GM10248 (cell line): ENCODE results near the gene IL24.
"Not testable (repeated sequence)": the region's sequence is repeated elsewhere in the genome, so short reads cannot be mapped to it uniquely, and the experiment has no call there.

Experiments
- CTCF ChIA-PET: fragments of 300-600 bp; sonication (Branson Sonifier 250); formaldehyde crosslinking; extraction: SDS; loops from one replicate; lab custom pipeline; 2021; ENCODE audit warnings: antibody characterized with exemption; lab: Yijun Ruan, JAX
- POLR2A ChIA-PET: fragments of 350-650 bp; sonication (Branson Sonifier 250); formaldehyde crosslinking; extraction: SDS; loops from one replicate; lab custom pipeline; 2020; ENCODE audit warnings: antibody characterized with exemption; lab: Yijun Ruan, JAX
- DNase-seq: peaks from one replicate; pipeline ENCODE4 v3.0.0; 2012; ENCODE audit errors: extremely low spot score
- CTCF ChIP-seq: IDR thresholded peaks from 2 replicates; pipeline ENCODE4 v1.5.1; 2012; ENCODE audit warnings: mild to moderate bottlenecking, low read depth; ENCODE audit errors: extremely low read depth, missing control alignments, control extremely low read depth

The IL24 gene

GRCh38 chr1:206897175-206897574 lies at the start of gene IL24:
Gene IL24 (plus strand): TSS chr1:206897443. CDS start chr1:206897833, 390 bp downstream.
- ChIA-PET POLR2A (no interaction called here), CTCF (interaction anchor here (0.9 to 13.1 kb wide), 6 partner anchors 12 to 162 kb away, joined by 3 to 94 read pairs (median 6); partner anchors contain the start of gene IL20)
- no peak for TF ChIP-seq CTCF
- DNase-seq = no peak

- CTCF ChIA-PET = interaction anchor here (1.0 to 2.7 kb wide), 7 partner anchors 17 to 85 kb away, joined by 3 to 12 read pairs (median 3); partner anchors contain the start of gene IL20
- POLR2A ChIA-PET = no interaction called here
- no peak for TF ChIP-seq CTCF
- no peak for DNase-seq
Measured at GRCh38 chr1:206847946-206848345, 49.3 kb upstream of the IL24 start.

DNA sequence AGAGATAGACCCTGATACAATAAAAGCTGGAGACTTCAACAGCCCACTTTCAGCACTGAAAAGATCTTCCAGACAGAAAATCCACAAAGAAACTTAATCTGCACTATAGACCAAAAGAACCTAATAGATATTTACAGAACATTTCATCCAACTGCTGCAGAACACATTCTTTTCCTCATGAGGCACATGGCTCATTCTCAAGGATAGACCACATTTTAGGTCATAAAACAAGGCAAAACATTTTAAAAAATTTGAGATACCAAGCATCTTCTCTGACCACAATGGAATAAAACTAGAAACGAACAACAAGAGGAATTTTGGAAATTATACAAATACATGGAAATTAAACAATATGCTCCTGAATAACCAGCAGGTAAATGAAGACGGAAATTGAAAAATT lies 46.8 kb upstream of the IL24 start:
- no peak for TF ChIP-seq CTCF
- CTCF ChIA-PET = no interaction called here
- no peak for DNase-seq
- POLR2A ChIA-PET = no interaction called here

- no peak for DNase-seq
- no peak for TF ChIP-seq CTCF
- ChIA-PET CTCF (no interaction called here), POLR2A (no interaction called here)
Measured at GRCh38 chr1:206851341-206852010, 45.8 kb upstream of the IL24 start.

DNA sequence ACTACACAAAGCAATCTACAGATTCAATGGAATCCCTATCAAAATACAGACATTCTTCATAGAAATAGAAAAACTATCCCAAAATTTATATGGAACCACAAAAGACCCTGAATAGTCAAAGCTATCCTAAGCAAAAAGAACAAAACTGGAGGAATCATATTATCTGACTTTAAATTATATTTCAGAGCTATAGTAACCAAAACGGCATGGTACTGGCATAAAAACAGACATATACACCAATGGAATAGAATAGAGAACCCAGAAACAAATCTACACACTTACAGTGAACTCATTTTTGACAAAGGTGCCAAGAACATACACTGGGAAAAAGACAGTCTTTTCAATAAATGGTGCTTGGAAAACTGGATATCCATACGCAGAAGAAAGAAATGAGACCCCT lies 44.6 kb upstream of the IL24 start:
- CTCF ChIA-PET = interaction anchor here (1.1 kb wide), 1 partner anchor 21 kb away, joined by 3 read pairs; no protein-coding TSS in a partner anchor
- POLR2A ChIA-PET = not testable (repeated sequence)

GRCh38 chr1:206853696-206854095 lies 43.5 kb upstream of the IL24 start:
- CTCF ChIA-PET = interaction anchor here (4.6 kb wide), 1 partner anchor 59 kb away, joined by 18 read pairs; no protein-coding TSS in a partner anchor
- POLR2A ChIA-PET, DNase-seq: not testable (repeated sequence)

More for the DNA sequence above, 44.6 kb upstream of the IL24 start:
- not testable (repeated sequence) for DNase-seq

DNA sequence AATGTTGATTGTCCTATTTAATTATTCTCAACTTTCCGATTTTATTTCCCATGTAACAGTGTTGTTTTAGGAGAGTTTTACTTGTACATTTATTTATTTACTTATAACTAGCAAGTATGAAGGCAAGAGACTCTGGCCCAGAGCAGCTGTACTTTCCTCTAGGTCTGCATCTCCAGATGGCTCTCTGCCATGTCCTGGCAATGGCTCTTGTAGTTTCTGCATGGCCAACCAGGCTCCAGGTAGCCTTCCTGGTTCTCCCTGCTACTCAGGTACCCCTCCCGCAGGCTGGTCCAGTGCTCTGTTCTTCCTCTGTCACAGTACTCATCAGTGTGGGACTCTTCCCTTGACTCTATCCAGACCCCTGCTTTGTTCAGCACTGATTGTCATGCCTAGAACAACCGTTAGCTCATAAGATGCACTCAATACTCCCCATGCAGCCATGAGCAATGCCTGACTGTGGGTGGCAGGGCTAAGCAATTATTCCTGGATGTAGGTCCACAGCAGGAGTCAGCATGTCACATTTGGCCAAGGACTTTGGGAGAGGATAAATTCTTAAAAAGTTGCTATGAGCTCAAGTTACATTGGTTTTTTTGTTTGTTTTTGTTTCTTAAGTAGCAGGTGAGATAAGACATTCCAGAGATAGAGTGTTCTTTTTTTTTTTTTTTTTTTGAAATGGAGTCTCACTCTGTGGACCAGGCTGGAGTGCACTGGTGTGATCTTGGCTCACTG lies 42.7 kb upstream of the IL24 start:
- POLR2A ChIA-PET = no interaction called here

More for the DNA sequence above, 42.7 kb upstream of the IL24 start:
- no peak for DNase-seq
- TF ChIP-seq CTCF = no peak
- CTCF ChIA-PET = interaction anchor here (1.5 to 4.6 kb wide), 3 partner anchors 10 to 58 kb away, joined by 3 to 18 read pairs (median 15); partner anchors contain the start of gene IL20
